Lower leg skin (tissue), 4 donors: ENCODE data around the gene TIMP2. TPM values are rescaled to one million over a fixed set of nuclear protein-coding genes. Genes with fewer than 3 reads are reported as not detected.
A peak's percentile ranks its signal among the peaks of the same experiment; 100 is the strongest.

ENCODE experiments used
- DNase-seq, 2 donors: peaks; one replicate each; pipeline ENCODE4 v3.0.0-alpha.2; 2019; ENCODE audit warnings: low spot score in 2 of 2
- H3K4me3 ChIP-seq: fragments of 200-600 bp; sonication (generic); 2 replicates; pipeline ENCODE4 v1.5.1; 2017; ENCODE audit warnings: mild to moderate bottlenecking, low read depth; ENCODE audit not compliant: poor library complexity, severe bottlenecking
- CTCF ChIP-seq, 3 donors: fragments of 450-650 bp; IDR thresholded peaks; one replicate each; pipeline ENCODE4 v1.5.1; 2016; ENCODE audit warnings: antibody characterized with exemption in 3 of 3, mild to moderate bottlenecking in 3 of 3, moderate library complexity in 2 of 3
- POLR2A ChIP-seq, 2 donors: fragments of 450-650 bp; IDR thresholded peaks; one replicate each; pipeline ENCODE4 v1.6.1; 2016 to 2017; ENCODE audit warnings: antibody characterized with exemption in 2 of 2, mild to moderate bottlenecking in 1 of 2, moderate library complexity in 1 of 2
- WGBS, 2 donors: methylation state at CpG; one replicate each; pipeline ENCODE4 v1.1.5; 2018; 5-methylcytosine and 5-hydroxymethylcytosine counted together
- intact Hi-C: fragments of 100-400 bp; cut with DNase I; formaldehyde crosslinking; loops from one replicate; pipeline ENCODE4 v1.15.0; 2023; ENCODE audit warnings: low total_unique reads
- total RNA-seq, 4 donors: library from RNA; depleted of rRNA; stranded (reverse); fragments of >200 nt; gene quantifications; one replicate each; pipeline ENCODE4 v1.1.0, GENCODE V29; 2016

The TIMP2 gene
- total RNA-seq = 100 to 1,000 TPM in 2 of 4 donors, 10 to 100 TPM in 2; 69.7 to 203 (median 94.8) TPM

GRCh38 chr17:78925234-78925633 is at the start of gene TIMP2:
Gene TIMP2, minus strand, starts transcription at chr17:78925387. Its CDS starts 299 bp downstream, at chr17:78925088.
- peak within 1 kb of the TSS; percentile 51 for H3K4me3 ChIP-seq
- intact Hi-C loops = no loop called here
- TF ChIP-seq CTCF (IDR thresholded peaks at IDR 0.05) (no peak), POLR2A (IDR thresholded peaks at IDR 0.05) (peak in 1 of 2 donors; percentile 29)
- DNase-seq = peak; percentile 81 to 97
- 0% methylated on average over 7 to 9 of the region's 52 CpGs for WGBS, 2 donors

- TF ChIP-seq POLR2A (IDR thresholded peaks at IDR 0.05) = no peak
- no peak for TF ChIP-seq CTCF (IDR thresholded peaks at IDR 0.05)
- no peak for DNase-seq
- H3K4me3 ChIP-seq = no peak overlapping the region
- 74 to 81% methylated on average over 23 of the region's 23 CpGs for WGBS, 2 donors
- intact Hi-C loops = loop anchor here (5.0 kb wide), 1 partner anchor 107 kb away; no protein-coding TSS in a partner anchor
Measured at GRCh38 chr17:78973792-78974520, 48.8 kb upstream of the TIMP2 start.

GRCh38 chr17:78973196-78973595 is 48.0 kb upstream of the TIMP2 start:
- H3K4me3 ChIP-seq = no peak overlapping the region
- intact Hi-C loops = loop anchor here (5.0 kb wide), 1 partner anchor 106 kb away; no protein-coding TSS in a partner anchor
- TF ChIP-seq POLR2A (IDR thresholded peaks at IDR 0.05) (no peak), CTCF (IDR thresholded peaks at IDR 0.05) (no peak)
- no peak for DNase-seq
- WGBS, 2 donors = 68 to 81% methylated on average over 10 of the region's 11 CpGs

- H3K4me3 ChIP-seq = no peak overlapping the region
- TF ChIP-seq POLR2A (IDR thresholded peaks at IDR 0.05) (no peak), CTCF (IDR thresholded peaks at IDR 0.05) (no peak)
- intact Hi-C loops = loop anchor here (5.0 kb wide), 1 partner anchor 105 kb away; no protein-coding TSS in a partner anchor
- WGBS, 2 donors = 92% methylated on average over 15 of the region's 15 CpGs
- no peak for DNase-seq
Measured at GRCh38 chr17:78972507-78973105, 47.4 kb upstream of the TIMP2 start.

- 78 to 81% methylated on average over 21 to 22 of the region's 22 CpGs for WGBS, 2 donors
- TF ChIP-seq CTCF (IDR thresholded peaks at IDR 0.05) (no peak), POLR2A (IDR thresholded peaks at IDR 0.05) (no peak)
- no peak for DNase-seq
- H3K4me3 ChIP-seq = no peak overlapping the region
- intact Hi-C loops = loop anchor here (5.0 kb wide), 1 partner anchor 105 kb away; no protein-coding TSS in a partner anchor
Measured at GRCh38 chr17:78971756-78972506, 46.7 kb upstream of the TIMP2 start.
